SKM-1 (cell line): ENCODE measurements around the gene MAP3K9.

Source experiments
- DNase-seq: peaks from one replicate; lab custom pipeline; 2025; ENCODE audit not compliant: unreplicated experiment; lab: John Stamatoyannopoulos, UW

The MAP3K9 gene

GRCh38 chr14:70821584-70822529 lies 12.5 kb upstream of the MAP3K9 start:
- DNase-seq, result no peak

GRCh38 chr14:70816525-70816924 lies 7.2 kb upstream of the MAP3K9 start:
- DNase-seq, result no peak

GRCh38 chr14:70814466-70814865 lies 5.2 kb upstream of the MAP3K9 start:
- DNase-seq, result no peak

- no peak for DNase-seq
Observed at GRCh38 chr14:70812124-70812818, 3.0 kb upstream of the MAP3K9 start.

- DNase-seq, result no peak
Observed at GRCh38 chr14:70811578-70811977, 2.3 kb upstream of the MAP3K9 start.

- no peak for DNase-seq
Observed at GRCh38 chr14:70811050-70811449, 1.7 kb upstream of the MAP3K9 start.

- no peak for DNase-seq
Observed at GRCh38 chr14:70810621-70811020, 1.3 kb upstream of the MAP3K9 start.

DNA sequence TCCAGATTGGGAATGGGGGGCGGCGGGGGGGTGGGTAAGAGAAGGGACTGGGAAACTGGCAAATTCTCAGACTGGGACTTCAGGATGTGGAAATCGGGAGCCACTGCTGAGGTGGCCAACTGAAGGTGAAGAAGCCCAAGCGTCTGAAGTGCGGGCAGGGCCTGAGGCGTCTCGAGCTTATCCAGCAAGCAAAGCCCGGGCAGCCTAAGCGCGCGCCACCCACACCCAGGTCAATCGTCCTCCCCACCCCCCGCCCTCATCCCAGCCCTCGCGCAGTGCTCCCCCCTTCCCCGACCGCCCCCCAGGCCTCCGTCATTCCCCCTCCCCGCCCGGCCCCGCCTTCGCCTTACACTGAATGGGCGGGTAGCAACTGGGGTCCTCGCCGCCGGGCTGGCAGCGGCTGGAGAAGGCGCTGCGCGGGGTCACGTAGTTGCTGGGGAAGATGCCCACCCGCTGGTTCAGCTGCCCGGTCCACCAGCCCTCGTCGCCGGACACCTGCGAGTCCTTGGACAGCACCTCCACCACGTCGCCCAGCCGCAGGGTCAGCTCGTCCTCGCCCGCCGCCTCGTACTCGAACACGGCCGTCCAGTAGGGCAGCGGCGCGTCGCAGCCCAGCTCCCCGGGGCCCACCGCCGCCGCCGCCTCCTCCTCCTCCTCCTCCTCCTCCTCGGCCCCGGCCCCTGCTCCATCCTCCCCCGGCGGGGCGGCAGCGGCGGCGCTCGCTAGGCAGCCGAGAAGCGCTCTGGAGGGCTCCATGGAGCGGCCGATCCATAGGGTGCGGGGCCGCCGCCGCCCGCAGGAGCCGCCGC lies 693 bp downstream of the MAP3K9 start:
- no peak for DNase-seq

DNA sequence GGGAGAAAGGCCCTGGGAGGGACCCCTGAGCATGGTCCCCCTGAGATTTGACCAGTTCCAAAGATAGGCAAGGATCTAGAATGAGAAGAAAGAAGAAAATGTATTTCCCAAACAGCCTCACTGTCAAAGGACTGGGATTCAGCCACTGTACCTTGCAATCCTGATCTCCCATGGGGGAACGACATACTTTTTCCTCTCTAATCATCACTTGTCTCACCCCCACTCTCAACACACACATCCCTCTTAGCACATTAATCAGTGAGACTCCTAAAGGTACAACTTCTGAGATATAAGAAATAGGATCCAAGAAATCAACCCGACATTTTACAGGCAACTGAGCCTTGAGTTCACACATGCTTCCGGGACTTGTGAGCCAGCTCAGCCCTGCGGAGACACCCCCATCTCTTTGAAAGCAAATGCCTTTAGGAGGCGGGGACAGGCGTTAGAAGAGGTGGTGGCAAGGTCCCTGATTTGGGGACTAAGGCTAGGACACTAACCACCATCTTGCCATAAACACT lies 1.4 kb downstream of the MAP3K9 start:
- DNase-seq, result no peak

GRCh38 chr14:70804556-70805162 lies 4.7 kb downstream of the MAP3K9 start:
- DNase-seq, result no peak

GRCh38 chr14:70803321-70804310 lies 5.7 kb downstream of the MAP3K9 start:
- DNase-seq, result peak; percentile 11

GRCh38 chr14:70802379-70802778 lies 6.9 kb downstream of the MAP3K9 start:
- no peak for DNase-seq

DNA sequence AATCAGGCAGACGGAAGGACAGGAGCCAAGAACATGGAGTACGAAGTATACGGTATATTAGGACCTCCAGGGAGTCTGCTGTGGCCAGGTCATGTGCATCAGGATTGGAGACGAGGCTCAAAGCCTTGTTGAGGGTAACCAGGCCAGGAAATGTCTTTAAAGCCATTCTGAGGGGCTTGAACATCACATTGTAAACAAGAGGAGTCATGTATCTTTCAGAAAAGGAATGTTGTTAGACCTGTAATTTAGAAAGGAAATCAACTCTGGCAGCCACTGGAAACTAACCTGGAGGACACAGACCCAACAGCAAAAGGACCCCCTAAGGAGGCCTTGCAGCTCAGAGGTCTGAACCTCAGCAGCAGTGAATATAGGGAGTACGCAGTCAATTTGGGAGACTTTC lies 7.5 kb downstream of the MAP3K9 start:
- no peak for DNase-seq

- DNase-seq, result no peak
Observed at GRCh38 chr14:70796551-70796950, 12.8 kb downstream of the MAP3K9 start.

GRCh38 chr14:70794294-70794693 lies 15.0 kb downstream of the MAP3K9 start:
- DNase-seq, result no peak

GRCh38 chr14:70793637-70794036 lies 15.7 kb downstream of the MAP3K9 start:
- DNase-seq, result no peak

DNA sequence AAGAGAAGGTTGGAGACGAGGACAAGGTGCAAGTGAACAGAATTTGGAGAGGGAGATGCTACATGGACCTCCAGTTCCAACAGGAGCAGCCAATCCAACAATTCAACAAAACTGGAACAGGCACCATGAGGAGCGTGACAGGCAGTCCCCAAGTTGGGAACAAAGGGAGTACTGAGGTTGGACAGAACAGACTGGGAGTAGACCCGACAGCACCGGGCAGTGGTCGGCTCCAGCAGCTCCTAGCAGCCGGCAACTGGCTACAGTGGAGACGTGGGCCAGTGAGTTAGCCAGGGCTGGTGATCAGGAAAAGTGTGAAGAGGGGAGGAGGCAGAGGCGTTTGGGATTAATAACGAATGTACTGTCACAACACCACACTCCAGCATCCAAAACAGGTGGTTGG lies 16.4 kb downstream of the MAP3K9 start:
- DNase-seq, result no peak

DNA sequence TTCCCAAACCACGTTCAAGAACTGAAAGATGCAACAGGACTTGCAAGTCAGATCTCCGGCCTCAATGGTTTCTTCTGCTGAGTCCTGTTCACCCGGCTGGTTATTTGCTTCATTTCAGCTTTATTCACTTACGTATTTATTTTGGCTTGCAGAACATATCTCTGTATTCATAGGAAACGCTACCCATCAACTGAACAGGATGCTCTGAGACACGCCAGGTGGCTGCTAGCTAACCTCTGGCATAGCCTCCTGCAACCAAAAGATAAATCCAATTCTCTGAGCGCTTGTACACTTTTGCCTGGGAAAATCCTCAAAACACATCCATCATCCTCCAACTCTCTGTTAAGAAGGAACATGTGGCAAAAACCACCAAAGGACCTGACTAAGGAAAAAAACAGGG lies 17.3 kb downstream of the MAP3K9 start:
- DNase-seq, result no peak

DNA sequence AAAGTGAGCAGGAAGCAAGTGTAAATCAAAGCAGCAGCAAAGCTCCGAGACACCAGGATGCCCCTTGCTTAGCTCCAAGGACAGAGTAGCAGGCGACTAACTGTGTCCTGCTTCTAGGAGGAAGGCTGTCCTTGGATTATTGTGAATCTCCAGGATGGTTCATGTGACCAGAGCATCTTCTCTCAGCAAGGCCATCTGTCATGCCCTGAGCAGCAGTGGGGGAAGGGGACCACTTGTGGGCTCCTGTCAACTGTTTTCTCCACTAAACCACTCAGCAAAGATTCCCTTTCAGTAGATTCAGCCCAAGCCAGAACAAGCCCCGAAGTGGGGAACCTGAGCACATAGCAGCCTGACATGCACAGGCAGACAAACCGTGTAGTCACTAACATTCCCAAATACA lies 19.4 kb downstream of the MAP3K9 start:
- no peak for DNase-seq

GRCh38 chr14:70789361-70789760 lies 20.0 kb downstream of the MAP3K9 start:
- no peak for DNase-seq
